Measurements from ENCODE around the gene ATP6V1G3.
"Not testable (repeated sequence)": the region's sequence is repeated elsewhere in the genome, so short reads cannot be mapped to it uniquely, and the experiment has no call there.

Gene ATP6V1G3

GRCh38 chr1:198493329-198493728 lies 47.2 kb downstream of the ATP6V1G3 start:
- no peaks in the 10 kb centered on the region for H3K36me3 ChIP-seq (ENCODE audit: insufficient read depth, low read depth, low read length)
- no peaks in the 10 kb centered on the region for H3K27me3 ChIP-seq (ENCODE audit: insufficient read depth, low read length)
- H3K9ac ChIP-seq (ENCODE audit: low read depth, low read length): no peak overlapping the region
- H3K9me3 ChIP-seq (ENCODE audit: insufficient read depth, low read depth, low read length): no peaks in the 10 kb centered on the region
- no peak overlapping the region for H3K27ac ChIP-seq (ENCODE audit: low read length)
- no peaks in the 10 kb centered on the region for H3K4me1 ChIP-seq (ENCODE audit: insufficient read depth, low read length)
- no peak overlapping the region for H3K4me3 ChIP-seq (ENCODE audit: low read length)

GRCh38 chr1:198492872-198493271 lies 47.6 kb downstream of the ATP6V1G3 start:
- Histone ChIP-seq H3K27me3 (ENCODE audit: insufficient read depth, low read length) (no peaks in the 10 kb centered on the region), H3K27ac (ENCODE audit: low read length) (no peak overlapping the region), H3K4me3 (ENCODE audit: low read length) (no peak overlapping the region), H3K9me3 (ENCODE audit: insufficient read depth, low read depth, low read length) (no peaks in the 10 kb centered on the region), H3K4me1 (ENCODE audit: insufficient read depth, low read length) (no peaks in the 10 kb centered on the region), H3K36me3 (ENCODE audit: insufficient read depth, low read depth, low read length) (no peaks in the 10 kb centered on the region), H3K9ac (ENCODE audit: low read depth, low read length) (no peak overlapping the region)

GRCh38 chr1:198491596-198491995 lies 48.9 kb downstream of the ATP6V1G3 start:
- Histone ChIP-seq H3K27ac (ENCODE audit: low read length) (no peak overlapping the region), H3K36me3 (ENCODE audit: insufficient read depth, low read depth, low read length) (no peaks in the 10 kb centered on the region), H3K4me1 (ENCODE audit: insufficient read depth, low read length) (no peaks in the 10 kb centered on the region)

GRCh38 chr1:198491028-198491427 lies 49.5 kb downstream of the ATP6V1G3 start:
- Histone ChIP-seq H3K9ac (ENCODE audit: low read depth, low read length) (no peak overlapping the region), H3K4me1 (ENCODE audit: insufficient read depth, low read length) (no peaks in the 10 kb centered on the region), H3K4me3 (ENCODE audit: low read length) (no peak overlapping the region), H3K27me3 (ENCODE audit: insufficient read depth, low read length) (no peaks in the 10 kb centered on the region), H3K9me3 (ENCODE audit: insufficient read depth, low read depth, low read length) (no peaks in the 10 kb centered on the region), H3K36me3 (ENCODE audit: insufficient read depth, low read depth, low read length) (no peaks in the 10 kb centered on the region), H3K27ac (ENCODE audit: low read length) (no peak overlapping the region)

More at GRCh38 chr1:198491596-198491995, 48.9 kb downstream of the ATP6V1G3 start:
- H3K4me3 ChIP-seq (ENCODE audit: low read length): no peak overlapping the region
- no peak overlapping the region for H3K9ac ChIP-seq (ENCODE audit: low read depth, low read length)
- H3K9me3 ChIP-seq (ENCODE audit: insufficient read depth, low read depth, low read length): no peaks in the 10 kb centered on the region
- H3K27me3 ChIP-seq (ENCODE audit: insufficient read depth, low read length): no peaks in the 10 kb centered on the region

GRCh38 chr1:198490224-198490623 lies 50.3 kb downstream of the ATP6V1G3 start:
- Histone ChIP-seq H3K4me3 (ENCODE audit: low read length) (no peak overlapping the region), H3K4me1 (ENCODE audit: insufficient read depth, low read length) (no peaks in the 10 kb centered on the region), H3K27me3 (ENCODE audit: insufficient read depth, low read length) (no peaks in the 10 kb centered on the region), H3K9me3 (ENCODE audit: insufficient read depth, low read depth, low read length) (no peaks in the 10 kb centered on the region), H3K36me3 (ENCODE audit: insufficient read depth, low read depth, low read length) (no peaks in the 10 kb centered on the region), H3K27ac (ENCODE audit: low read length) (no peak overlapping the region), H3K9ac (ENCODE audit: low read depth, low read length) (no peak overlapping the region)

- no peak overlapping the region for H3K9ac ChIP-seq (ENCODE audit: low read depth, low read length)
- no peaks in the 10 kb centered on the region for H3K36me3 ChIP-seq (ENCODE audit: insufficient read depth, low read depth, low read length)
- H3K27ac ChIP-seq (ENCODE audit: low read length): no peak overlapping the region
- H3K4me1 ChIP-seq (ENCODE audit: insufficient read depth, low read length): no peaks in the 10 kb centered on the region
- H3K4me3 ChIP-seq (ENCODE audit: low read length): no peak overlapping the region
- H3K27me3 ChIP-seq (ENCODE audit: insufficient read depth, low read length): no peaks in the 10 kb centered on the region
- H3K9me3 ChIP-seq (ENCODE audit: insufficient read depth, low read depth, low read length): no peaks in the 10 kb centered on the region
Measured at GRCh38 chr1:198486903-198487302, 53.6 kb downstream of the ATP6V1G3 start.

DNA sequence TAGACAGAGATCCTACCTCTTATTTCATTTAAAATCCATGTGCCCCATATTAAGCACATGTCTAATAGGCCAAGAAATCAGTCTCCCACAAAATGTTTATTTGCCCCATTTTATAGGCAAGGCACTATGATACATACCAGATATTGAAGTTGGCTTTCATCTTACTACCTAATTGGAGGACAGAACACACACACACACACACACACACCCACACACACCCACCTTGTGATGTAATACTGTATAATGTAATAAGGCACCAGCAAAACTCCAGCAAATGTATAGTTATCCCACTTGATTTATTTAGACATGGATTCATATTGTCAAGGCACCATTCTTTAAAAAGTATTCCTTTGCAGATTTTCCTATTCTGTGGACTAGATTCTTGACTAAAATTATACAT lies 56.8 kb downstream of the ATP6V1G3 start:
- H3K9me3 ChIP-seq (ENCODE audit: insufficient read depth, low read depth, low read length): no peaks in the 10 kb centered on the region
- no peaks in the 10 kb centered on the region for H3K36me3 ChIP-seq (ENCODE audit: insufficient read depth, low read depth, low read length)
- no peak overlapping the region for H3K4me3 ChIP-seq (ENCODE audit: low read length)
- H3K9ac ChIP-seq (ENCODE audit: low read depth, low read length): no peak overlapping the region
- no peaks in the 10 kb centered on the region for H3K4me1 ChIP-seq (ENCODE audit: insufficient read depth, low read length)
- no peak overlapping the region for H3K27ac ChIP-seq (ENCODE audit: low read length)
- H3K27me3 ChIP-seq (ENCODE audit: insufficient read depth, low read length): no peaks in the 10 kb centered on the region

- Histone ChIP-seq H3K27ac (ENCODE audit: low read length) (no peak overlapping the region), H3K4me3 (ENCODE audit: low read length) (no peak overlapping the region), H3K9me3 (ENCODE audit: insufficient read depth, low read depth, low read length) (no peaks in the 10 kb centered on the region), H3K27me3 (ENCODE audit: insufficient read depth, low read length) (no peaks in the 10 kb centered on the region), H3K36me3 (ENCODE audit: insufficient read depth, low read depth, low read length) (no peaks in the 10 kb centered on the region), H3K4me1 (ENCODE audit: insufficient read depth, low read length) (no peaks in the 10 kb centered on the region), H3K9ac (ENCODE audit: low read depth, low read length) (no peak overlapping the region)
Measured at GRCh38 chr1:198483006-198483405, 57.5 kb downstream of the ATP6V1G3 start.

DNA sequence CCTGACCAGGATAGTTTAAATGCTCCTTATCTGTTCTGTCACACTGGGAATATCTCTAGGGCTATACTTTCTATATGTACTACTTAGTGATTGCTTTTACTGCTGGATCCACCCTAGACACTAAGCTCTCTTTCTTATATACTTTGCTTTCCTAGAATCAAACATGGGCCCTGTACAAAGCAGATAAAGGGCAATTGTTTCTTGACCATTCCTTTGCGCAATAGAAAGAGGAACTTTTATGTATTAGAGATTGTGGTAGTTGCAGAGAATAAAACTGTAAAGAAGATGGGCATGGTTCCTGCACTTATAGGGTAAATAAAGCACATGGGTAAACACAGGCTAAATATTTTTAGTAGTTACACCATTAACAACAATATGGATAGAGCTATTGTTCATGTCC lies 58.8 kb downstream of the ATP6V1G3 start:
- Histone ChIP-seq H3K9me3 (ENCODE audit: insufficient read depth, low read depth, low read length) (no peaks in the 10 kb centered on the region), H3K4me1 (ENCODE audit: insufficient read depth, low read length) (no peaks in the 10 kb centered on the region), H3K36me3 (ENCODE audit: insufficient read depth, low read depth, low read length) (no peaks in the 10 kb centered on the region), H3K4me3 (ENCODE audit: low read length) (no peak overlapping the region), H3K9ac (ENCODE audit: low read depth, low read length) (no peak overlapping the region), H3K27ac (ENCODE audit: low read length) (no peak overlapping the region), H3K27me3 (ENCODE audit: insufficient read depth, low read length) (no peaks in the 10 kb centered on the region)

- Histone ChIP-seq H3K9me3 (ENCODE audit: insufficient read depth, low read depth, low read length) (no peaks in the 10 kb centered on the region), H3K9ac (ENCODE audit: low read depth, low read length) (no peak overlapping the region), H3K27ac (ENCODE audit: low read length) (no peak overlapping the region), H3K27me3 (ENCODE audit: insufficient read depth, low read length) (no peaks in the 10 kb centered on the region), H3K4me1 (ENCODE audit: insufficient read depth, low read length) (no peaks in the 10 kb centered on the region), H3K36me3 (ENCODE audit: insufficient read depth, low read depth, low read length) (no peaks in the 10 kb centered on the region), H3K4me3 (ENCODE audit: low read length) (no peak overlapping the region)
Measured at GRCh38 chr1:198480876-198481275, 59.6 kb downstream of the ATP6V1G3 start.

DNA sequence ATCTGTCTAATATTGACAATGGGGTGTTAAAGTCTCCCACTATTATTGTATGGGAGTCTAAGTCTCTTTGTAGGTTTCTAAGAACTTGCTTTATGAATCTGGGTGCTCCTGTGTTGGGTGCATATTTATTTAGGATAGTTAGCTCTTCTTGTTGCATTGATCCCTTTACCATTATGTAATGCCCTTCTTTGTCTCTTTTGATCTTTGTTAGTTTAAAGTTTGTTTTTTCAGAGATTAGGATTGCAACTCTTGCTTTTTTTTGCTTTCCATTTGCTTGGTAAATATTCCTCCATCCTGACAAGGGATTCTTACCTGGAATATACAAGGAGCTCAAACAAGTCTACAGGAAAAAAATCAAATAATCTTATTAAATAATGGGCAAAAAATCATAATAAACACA lies 63.1 kb downstream of the ATP6V1G3 start:
- not testable (repeated sequence) for H3K4me3 ChIP-seq (ENCODE audit: low read length); H3K36me3 ChIP-seq (ENCODE audit: insufficient read depth, low read depth, low read length); H3K27ac ChIP-seq (ENCODE audit: low read length); H3K27me3 ChIP-seq (ENCODE audit: insufficient read depth, low read length); H3K9ac ChIP-seq (ENCODE audit: low read depth, low read length); H3K4me1 ChIP-seq (ENCODE audit: insufficient read depth, low read length); H3K9me3 ChIP-seq (ENCODE audit: insufficient read depth, low read depth, low read length)
